Esophagus squamous epithelium (tissue), 4 donors: ENCODE measurements around the gene AP2M1.

ENCODE experiments used
- CTCF ChIP-seq, 6 experiments: fragments of 450-650 bp in 4 of 6; fragments of 200-600 bp in 2 of 6; sonication (generic) in 2 of 6; IDR thresholded peaks; one replicate each; pipeline ENCODE4 v1.5.1; 2016 to 2019; ENCODE audit warnings: antibody characterized with exemption in 6 of 6, mild to moderate bottlenecking in 4 of 6, moderate library complexity in 4 of 6
- POLR2A ChIP-seq, 4 donors: fragments of 450-650 bp; IDR thresholded peaks; one replicate each; pipeline ENCODE4 v1.6.1; 2017; ENCODE audit warnings: antibody characterized with exemption in 4 of 4, mild to moderate bottlenecking in 4 of 4, moderate library complexity in 3 of 4

DNA sequence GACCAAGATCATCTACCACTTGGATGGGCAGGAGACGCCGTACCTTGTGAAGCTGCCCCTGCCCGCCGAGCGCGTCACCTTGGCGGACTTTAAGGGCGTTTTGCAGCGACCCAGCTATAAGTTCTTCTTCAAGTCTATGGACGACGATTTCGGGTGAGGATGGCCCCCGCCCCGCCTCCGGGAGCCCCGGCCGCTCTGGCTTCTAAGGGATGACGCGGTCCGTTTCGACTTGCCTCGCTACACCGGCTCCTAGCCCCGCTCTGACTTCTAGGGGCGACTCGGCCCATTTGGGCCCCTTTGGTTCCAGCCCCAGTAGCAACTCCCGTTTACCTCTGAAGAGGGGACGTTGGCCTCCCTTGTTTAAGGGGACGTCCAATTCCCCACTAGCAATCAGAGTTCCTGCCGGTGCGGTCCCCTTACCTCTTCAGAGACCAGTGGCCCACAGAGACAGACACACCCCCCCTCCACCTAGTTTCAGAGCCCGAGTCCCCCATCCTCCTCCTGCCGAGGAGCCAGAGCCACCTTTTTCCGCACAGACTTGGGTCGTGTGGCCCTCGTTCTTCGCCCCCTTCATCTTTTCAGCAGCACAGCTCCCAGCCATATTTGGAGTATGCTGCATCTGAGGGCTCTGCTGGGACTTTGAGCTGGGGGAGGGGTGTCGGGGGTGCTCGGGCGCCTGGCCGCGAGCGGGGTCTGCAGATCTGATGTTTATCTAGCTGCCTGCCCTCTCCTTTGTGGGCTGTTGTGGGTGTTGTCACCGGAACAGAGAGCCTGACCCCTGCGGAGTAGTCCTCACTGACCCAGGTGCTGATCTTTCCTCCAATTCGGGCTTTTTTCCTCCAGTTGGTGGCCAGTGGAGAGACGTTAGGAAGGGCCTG lies 18.8 kb upstream of the AP2M1 start:
- TF ChIP-seq CTCF (IDR thresholded peaks at IDR 0.05) (no peak), POLR2A (IDR thresholded peaks at IDR 0.05) (no peak)
